GM12878 (cell line): ENCODE measurements around the gene BCHE. TPM values are rescaled to one million over a fixed set of nuclear protein-coding genes. Genes with fewer than 3 reads are reported as not detected.

Experiments
- ATAC-seq: fragments of 200-7000 bp; cut with Tn5 transposase; 3 replicates; pipeline ENCODE4 v1.9.1; 2020; ENCODE audit warnings: mild to moderate bottlenecking, moderate library complexity
- BruUV-seq: library from RNA; stranded (reverse); fragments of 400-500 nt; replicated peaks from 2 replicates; lab custom pipeline; 2021; lab: Mats Ljungman, UMichigan
- CTCF ChIA-PET: fragments of 300-600 bp; sonication (Branson Sonifier 250); formaldehyde crosslinking; extraction: SDS; loops from one replicate; lab custom pipeline; 2021; ENCODE audit warnings: inconsistent platforms; lab: Yijun Ruan, JAX
- POLR2A ChIA-PET: fragments of 350-600 bp; formaldehyde crosslinking; extraction: SDS; loops from one replicate; lab custom pipeline; 2021; ENCODE audit warnings: inconsistent platforms; lab: Charles Lee
- RAD21 ChIA-PET: fragments of 300-600 bp; sonication (Branson Sonifier 250); formaldehyde crosslinking; loops from one replicate; lab custom pipeline; 2023; ENCODE audit warnings: antibody characterized with exemption; ENCODE audit not compliant: unreplicated experiment; lab: Charles Lee
- SMC1A ChIA-PET: fragments of 300-600 bp; sonication (Branson Sonifier 250); formaldehyde crosslinking; loops from one replicate; lab custom pipeline; 2023; ENCODE audit not compliant: unreplicated experiment, uncharacterized antibody; lab: Charles Lee
- DNase-seq: peaks from one replicate; pipeline ENCODE4 v3.0.0-alpha.2; 2011; ENCODE audit warnings: low read depth, low spot score
- FAIRE-seq: peaks from 3 replicates; lab custom pipeline; 2011; peaks lifted over from hg19 to GRCh38; lab: Jason Lieb, UNC
- H2AFZ ChIP-seq: 2 replicates; pipeline ENCODE4 v1.6.0; 2011; ENCODE audit warnings: low read depth, low read length, control low read depth; ENCODE audit not compliant: control insufficient read depth
- H3K27ac ChIP-seq: 2 replicates; pipeline ENCODE4 v1.5.1; 2011; ENCODE audit warnings: control low read depth; ENCODE audit not compliant: control insufficient read depth, insufficient read depth
- H3K27me3 ChIP-seq, 2 experiments: replicated peaks in 1 of 2; 2 replicates each; pipeline versions ENCODE4 v1.6.0 to v1.6.1; 2011; ENCODE audit warnings: low read length in 1 of 2; ENCODE audit not compliant: control insufficient read depth in 2 of 2, insufficient read depth in 2 of 2
- H3K36me3 ChIP-seq, 2 experiments: 2 replicates each; pipeline ENCODE4 v1.5.1; 2011; ENCODE audit warnings: low read length in 1 of 2; ENCODE audit not compliant: control insufficient read depth in 2 of 2, insufficient read depth in 2 of 2
- H3K4me1 ChIP-seq: 2 replicates; pipeline ENCODE4 v1.6.1; 2011; ENCODE audit warnings: mild to moderate bottlenecking, low read length, moderate library complexity, mixed read lengths; ENCODE audit not compliant: control insufficient read depth, insufficient read depth
- H3K4me2 ChIP-seq: 2 replicates; pipeline ENCODE4 v1.6.0; 2011; ENCODE audit warnings: control low read depth; ENCODE audit not compliant: control insufficient read depth, insufficient read depth
- H3K4me3 ChIP-seq: fragments of 200-600 bp; sonication (generic); 2 replicates; pipeline ENCODE4 v1.5.1; 2016
- H3K79me2 ChIP-seq: 2 replicates; pipeline ENCODE4 v1.6.0; 2011; ENCODE audit warnings: low read length; ENCODE audit not compliant: control insufficient read depth, insufficient read depth
- H3K9ac ChIP-seq: 2 replicates; pipeline ENCODE4 v1.8.0; 2011; ENCODE audit warnings: low read length, control low read depth, mixed read lengths; ENCODE audit not compliant: control insufficient read depth, insufficient read depth
- H3K9me3 ChIP-seq: replicated peaks from 3 replicates; pipeline ENCODE4 v1.5.1; 2011; ENCODE audit warnings: mild to moderate bottlenecking, low read length; ENCODE audit not compliant: control insufficient read depth, insufficient read depth
- H4K20me1 ChIP-seq: 2 replicates; pipeline ENCODE4 v1.6.0; 2011; ENCODE audit not compliant: control insufficient read depth, insufficient read depth
- MTA2 ChIP-seq: fragments of 450-650 bp; IDR thresholded peaks from 2 replicates; pipeline ENCODE4 v1.6.1; 2016; ENCODE audit warnings: low read depth, mild to moderate bottlenecking, moderate library complexity
- NR2C1 ChIP-seq: fragments of 450-650 bp; IDR thresholded peaks from 2 replicates; pipeline ENCODE4 v1.6.1; 2017; ENCODE audit warnings: antibody characterized with exemption, mild to moderate bottlenecking, moderate library complexity
- WGBS: methylation state at CpG from one replicate; pipeline ENCODE4 v1.1.6; 2016; ENCODE audit warnings: low lambda C conversion rate; ENCODE audit not compliant: insufficient replicate concordance, insufficient coverage; ENCODE audit errors: missing lambda C conversion rate; 5-methylcytosine and 5-hydroxymethylcytosine counted together
- in situ Hi-C: fragments of 300-500 bp; cut with MboI; formaldehyde crosslinking; loops from 9 replicates; pipeline ENCODE4 v1.14.3; 2018; ENCODE audit warnings: mixed read lengths
- intact Hi-C: fragments of 100-400 bp; cut with micrococcal nuclease; formaldehyde crosslinking; loops from one replicate; pipeline ENCODE4 v1.14.2; 2022; ENCODE audit not compliant: unreplicated experiment
- polyA plus RNA-seq, 11 experiments: library from polyadenylated mRNA; depleted of rRNA in 4 of 11; unstranded in 6 of 11; stranded (reverse) in 5 of 11; fragments of >200 nt; fragmentation: Nextera tagmentation in 4 of 11; fragmentation: Illumina TruSeq in 1 of 11; extraction: Ambion mirVana in 4 of 11; extraction: Trizol in 1 of 11; gene quantifications; 1 replicate in 1 of 11; 2 replicates in 10 of 11; pipeline versions ENCODE4 v1.2.1 to v1.2.3, GENCODE V29; 2011 to 2016; ENCODE audit warnings: inconsistent platforms in 2 of 11, missing spikeins in 2 of 11, low read depth in 1 of 11
- total RNA-seq, 4 experiments: library from RNA; depleted of rRNA in 3 of 4; stranded (reverse); fragments of >200 nt in 3 of 4; fragmentation: Illumina TruSeq in 1 of 4; extraction: Trizol in 1 of 4; gene quantifications; 2 replicates each; pipeline versions ENCODE4 v1.2.1 to v1.2.3, GENCODE V29; 2013 to 2021
- TF ChIP-seq, protein P1 (sequence below): fragments of 450-650 bp; IDR thresholded peaks from 2 replicates; pipeline ENCODE4 v1.6.1; 2016; ENCODE audit warnings: mild to moderate bottlenecking
- TF ChIP-seq, protein P2 (sequence below): fragments of 450-650 bp; IDR thresholded peaks from 2 replicates; pipeline ENCODE4 v1.6.1; 2017; ENCODE audit warnings: low read depth, mild to moderate bottlenecking, moderate library complexity

Gene BCHE
- total and polyA plus RNA-seq, 10 of the 15 experiments (the other 5 are each of a cell fraction or from before 2014, with no cell fraction given): 16.8 to 233 (median 29.3) TPM

DNA sequence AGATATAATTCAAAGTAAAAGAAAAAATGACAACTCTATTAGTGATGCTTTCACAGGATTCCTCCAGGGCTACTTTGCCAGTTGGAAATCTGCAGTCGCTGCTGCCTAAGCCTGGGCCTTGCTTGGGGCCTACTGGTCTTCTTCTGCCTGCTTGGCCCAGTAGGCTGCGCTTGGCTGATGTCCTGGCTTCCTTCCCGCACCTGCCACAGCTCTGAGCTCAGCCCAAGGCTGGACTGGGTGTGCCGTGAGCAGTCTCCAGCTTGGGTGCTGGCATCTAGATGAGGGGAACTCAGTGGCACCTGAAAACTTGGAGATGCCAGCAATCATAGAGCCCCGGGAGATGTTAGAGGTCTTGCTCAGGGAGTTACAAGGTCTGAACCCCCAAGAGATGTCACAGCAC is 108.3 kb downstream of the BCHE start:
- ChIA-PET CTCF (interaction anchor here (1.5 kb wide), 1 partner anchor 61 kb away, joined by 5 read pairs; no protein-coding TSS in a partner anchor), RAD21 (interaction anchor here (0.7 to 1.6 kb wide), 6 partner anchors 31 to 96 kb away, joined by 3 to 4 read pairs (median 3); no protein-coding TSS in a partner anchor), SMC1A (interaction anchor here (0.9 to 1.7 kb wide), 7 partner anchors 10 to 76 kb away, joined by 3 to 6 read pairs (median 3); no protein-coding TSS in a partner anchor), POLR2A (interaction anchor here (1.7 kb wide), 1 partner anchor 13 kb away, joined by 5 read pairs; no protein-coding TSS in a partner anchor)
- no peak overlapping the region for H3K4me3 ChIP-seq
- no peaks in the 10 kb centered on the region for H3K4me1 ChIP-seq
- no peak overlapping the region for H3K4me2 ChIP-seq
- H3K79me2 ChIP-seq: no peaks in the 10 kb centered on the region
- intact Hi-C loops (no loop called here), in situ Hi-C loops (no loop called here)
- DNase-seq (no peak), FAIRE-seq (no peak), ATAC-seq (peak; percentile 19)
- H3K9ac ChIP-seq: no peak overlapping the region
- H3K9me3 ChIP-seq: no peaks in the 10 kb centered on the region
- no peak overlapping the region for H2AFZ ChIP-seq
- no TSS peak for BruUV-seq
- no peaks in the 10 kb centered on the region for H4K20me1 ChIP-seq
- no peak for TF ChIP-seq NR2C1
- TF ChIP-seq, protein P1, sequence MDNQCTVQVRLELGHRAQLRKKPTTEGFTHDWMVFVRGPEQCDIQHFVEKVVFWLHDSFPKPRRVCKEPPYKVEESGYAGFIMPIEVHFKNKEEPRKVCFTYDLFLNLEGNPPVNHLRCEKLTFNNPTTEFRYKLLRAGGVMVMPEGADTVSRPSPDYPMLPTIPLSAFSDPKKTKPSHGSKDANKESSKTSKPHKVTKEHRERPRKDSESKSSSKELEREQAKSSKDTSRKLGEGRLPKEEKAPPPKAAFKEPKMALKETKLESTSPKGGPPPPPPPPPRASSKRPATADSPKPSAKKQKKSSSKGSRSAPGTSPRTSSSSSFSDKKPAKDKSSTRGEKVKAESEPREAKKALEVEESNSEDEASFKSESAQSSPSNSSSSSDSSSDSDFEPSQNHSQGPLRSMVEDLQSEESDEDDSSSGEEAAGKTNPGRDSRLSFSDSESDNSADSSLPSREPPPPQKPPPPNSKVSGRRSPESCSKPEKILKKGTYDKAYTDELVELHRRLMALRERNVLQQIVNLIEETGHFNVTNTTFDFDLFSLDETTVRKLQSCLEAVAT: 0 out of 2 replicates have a peak, but pooled peaks have one; percentile 20
- no peak for TF ChIP-seq MTA2
- TF ChIP-seq, protein P2, sequence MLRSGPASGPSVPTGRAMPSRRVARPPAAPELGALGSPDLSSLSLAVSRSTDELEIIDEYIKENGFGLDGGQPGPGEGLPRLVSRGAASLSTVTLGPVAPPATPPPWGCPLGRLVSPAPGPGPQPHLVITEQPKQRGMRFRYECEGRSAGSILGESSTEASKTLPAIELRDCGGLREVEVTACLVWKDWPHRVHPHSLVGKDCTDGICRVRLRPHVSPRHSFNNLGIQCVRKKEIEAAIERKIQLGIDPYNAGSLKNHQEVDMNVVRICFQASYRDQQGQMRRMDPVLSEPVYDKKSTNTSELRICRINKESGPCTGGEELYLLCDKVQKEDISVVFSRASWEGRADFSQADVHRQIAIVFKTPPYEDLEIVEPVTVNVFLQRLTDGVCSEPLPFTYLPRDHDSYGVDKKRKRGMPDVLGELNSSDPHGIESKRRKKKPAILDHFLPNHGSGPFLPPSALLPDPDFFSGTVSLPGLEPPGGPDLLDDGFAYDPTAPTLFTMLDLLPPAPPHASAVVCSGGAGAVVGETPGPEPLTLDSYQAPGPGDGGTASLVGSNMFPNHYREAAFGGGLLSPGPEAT: no peak
- WGBS: 30% methylated on average over 5 of the region's 5 CpGs
- H3K36me3 ChIP-seq: no peaks in the 10 kb centered on the region
- no peak overlapping the region for H3K27ac ChIP-seq
- no peaks in the 10 kb centered on the region for H3K27me3 ChIP-seq
